GM12892 (cell line): ENCODE data around the gene SLC22A17.

Source experiments
- DNase-seq: peaks from one replicate; pipeline ENCODE4 v3.0.0; 2011; ENCODE audit not compliant: insufficient read length
- FAIRE-seq: peaks from 2 replicates; lab custom pipeline; 2011; peaks lifted over from hg19 to GRCh38; lab: Jason Lieb, UNC
- POLR2A ChIP-seq: IDR thresholded peaks from 2 replicates; pipeline ENCODE4 v1.6.1; 2011; ENCODE audit warnings: low read depth, low read length, control low read depth
- POLR2AphosphoS5 ChIP-seq: IDR thresholded peaks from 2 replicates; pipeline ENCODE4 v1.6.1; 2011; ENCODE audit warnings: low read depth, low read length, control low read depth
- TAF1 ChIP-seq: IDR thresholded peaks from 2 replicates; pipeline ENCODE4 v1.6.1; 2011; ENCODE audit warnings: low read depth, mild to moderate bottlenecking, control low read depth, low read length, borderline replicate concordance

The SLC22A17 gene

GRCh38 chr14:23321572-23322547 lies 30.8 kb downstream of the SLC22A17 start:
- FAIRE-seq (peak; percentile 5), DNase-seq (peak; percentile 42)
- peak; percentile 35; the same call in 1 of the 2 replicates for TF ChIP-seq TAF1
- peak; percentile 75 for TF ChIP-seq POLR2AphosphoS5
- TF ChIP-seq POLR2A = peak; percentile 53; the same call in 1 of the 2 replicates

- FAIRE-seq (peak; percentile 98), DNase-seq (peak; percentile 89)
- no peak; the same call in 1 of the 2 replicates for TF ChIP-seq POLR2AphosphoS5
- peak; percentile 71 for TF ChIP-seq POLR2A
Observed at GRCh38 chr14:23320584-23321571, 31.8 kb downstream of the SLC22A17 start, which contains the start of gene PABPN1. PABPN1 (plus strand) TSS chr14:23321457; CDS start chr14:23321470, 13 bp downstream.

GRCh38 chr14:23319746-23320583 lies 32.7 kb downstream of the SLC22A17 start:
- no peak for TF ChIP-seq POLR2A
- TF ChIP-seq POLR2AphosphoS5 = no peak
- no peak for TF ChIP-seq TAF1
- FAIRE-seq = no peak
- DNase-seq = no peak

- DNase-seq (no peak), FAIRE-seq (no peak)
- TF ChIP-seq TAF1 (no peak), POLR2A (no peak), POLR2AphosphoS5 (no peak)
Observed at GRCh38 chr14:23316300-23316699, 36.4 kb downstream of the SLC22A17 start.

GRCh38 chr14:23310546-23310945 lies 42.1 kb downstream of the SLC22A17 start:
- TF ChIP-seq POLR2A (no peak), TAF1 (no peak), POLR2AphosphoS5 (no peak)
- DNase-seq = no peak
- FAIRE-seq = no peak

- TF ChIP-seq POLR2AphosphoS5 = no peak
- no peak for FAIRE-seq
Observed at GRCh38 chr14:23308721-23309445, 43.8 kb downstream of the SLC22A17 start.

GRCh38 chr14:23307687-23308644 lies 44.7 kb downstream of the SLC22A17 start:
- TF ChIP-seq TAF1 (no peak), POLR2AphosphoS5 (no peak), POLR2A (no peak)
- FAIRE-seq (no peak), DNase-seq (no peak)

More at GRCh38 chr14:23308721-23309445, 43.8 kb downstream of the SLC22A17 start:
- DNase-seq = no peak

- DNase-seq (no peak), FAIRE-seq (no peak)
- TF ChIP-seq POLR2AphosphoS5 (no peak), POLR2A (no peak), TAF1 (no peak)
Observed at GRCh38 chr14:23307146-23307530, 45.5 kb downstream of the SLC22A17 start.
